GM18505 (cell line): ENCODE measurements around the gene RAB20.
"Not testable (repeated sequence)": the region's sequence is repeated elsewhere in the genome, so short reads cannot be mapped to it uniquely, and the experiment has no call there.

Source experiments
- ATAC-seq: cut with Tn5 transposase; IDR thresholded peaks from one replicate; pipeline ENCODE4 v1.9.1; 2021; ENCODE audit not compliant: unreplicated experiment
- POLR2A ChIP-seq: IDR thresholded peaks from 4 replicates; pipeline ENCODE4 v1.6.1; 2011; ENCODE audit warnings: borderline replicate concordance; ENCODE audit not compliant: insufficient read depth, insufficient read length; ENCODE audit errors: extremely low read depth

The RAB20 gene

DNA sequence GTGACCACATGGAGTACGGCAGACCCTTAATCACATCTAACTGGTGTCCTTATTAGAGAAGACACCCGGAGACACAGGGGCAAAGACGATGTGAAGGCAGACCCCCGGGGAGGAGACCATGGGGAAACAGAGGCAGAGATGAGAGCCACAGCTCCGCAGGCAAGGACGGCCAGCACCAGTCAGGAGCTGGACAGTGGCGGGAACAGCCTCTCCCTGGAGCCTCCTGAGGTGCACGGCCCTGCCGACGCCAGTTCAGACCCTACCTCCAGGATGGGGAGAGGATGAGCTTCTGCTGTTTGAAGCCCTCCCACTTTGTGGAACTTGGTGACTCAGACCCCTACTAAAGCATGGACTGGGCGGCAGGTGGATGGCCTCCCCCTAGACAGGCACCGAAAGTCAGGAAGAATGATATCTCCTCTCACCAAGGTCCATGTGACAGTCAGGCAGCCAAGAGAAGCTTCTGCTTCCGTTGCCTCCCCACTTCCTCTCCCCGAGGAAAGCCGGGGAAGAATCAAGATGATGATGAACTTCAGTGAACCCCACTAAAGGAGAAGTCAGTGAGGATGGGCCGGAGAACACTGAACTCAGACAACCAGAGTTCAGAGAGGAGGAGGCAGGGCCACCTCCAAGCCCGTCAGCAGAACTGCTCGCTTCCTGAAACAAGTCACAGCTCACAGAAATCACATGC lies 25.4 kb downstream of the RAB20 start:
- no peak for ATAC-seq
- TF ChIP-seq POLR2A: no peak

DNA sequence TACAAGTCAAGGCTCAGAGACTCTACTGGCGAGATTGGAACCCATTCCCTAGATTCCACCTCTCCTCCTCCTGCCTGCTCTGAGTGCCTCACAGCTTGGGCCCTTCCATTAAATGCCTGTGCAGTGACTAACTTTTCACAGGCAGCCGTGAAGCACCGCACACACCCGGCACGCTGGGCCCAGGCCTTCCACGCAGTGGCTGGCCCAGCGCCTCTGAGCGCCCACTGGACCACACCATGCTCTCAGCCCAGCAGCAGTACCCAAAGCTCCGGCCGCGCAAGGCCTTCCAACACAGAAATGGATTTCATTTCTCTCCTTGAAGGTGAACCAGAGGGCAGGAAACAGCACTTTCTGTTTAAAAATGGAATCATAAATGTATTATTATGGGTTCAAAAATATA lies 26.0 kb downstream of the RAB20 start:
- no peak for ATAC-seq
- no peak for TF ChIP-seq POLR2A

DNA sequence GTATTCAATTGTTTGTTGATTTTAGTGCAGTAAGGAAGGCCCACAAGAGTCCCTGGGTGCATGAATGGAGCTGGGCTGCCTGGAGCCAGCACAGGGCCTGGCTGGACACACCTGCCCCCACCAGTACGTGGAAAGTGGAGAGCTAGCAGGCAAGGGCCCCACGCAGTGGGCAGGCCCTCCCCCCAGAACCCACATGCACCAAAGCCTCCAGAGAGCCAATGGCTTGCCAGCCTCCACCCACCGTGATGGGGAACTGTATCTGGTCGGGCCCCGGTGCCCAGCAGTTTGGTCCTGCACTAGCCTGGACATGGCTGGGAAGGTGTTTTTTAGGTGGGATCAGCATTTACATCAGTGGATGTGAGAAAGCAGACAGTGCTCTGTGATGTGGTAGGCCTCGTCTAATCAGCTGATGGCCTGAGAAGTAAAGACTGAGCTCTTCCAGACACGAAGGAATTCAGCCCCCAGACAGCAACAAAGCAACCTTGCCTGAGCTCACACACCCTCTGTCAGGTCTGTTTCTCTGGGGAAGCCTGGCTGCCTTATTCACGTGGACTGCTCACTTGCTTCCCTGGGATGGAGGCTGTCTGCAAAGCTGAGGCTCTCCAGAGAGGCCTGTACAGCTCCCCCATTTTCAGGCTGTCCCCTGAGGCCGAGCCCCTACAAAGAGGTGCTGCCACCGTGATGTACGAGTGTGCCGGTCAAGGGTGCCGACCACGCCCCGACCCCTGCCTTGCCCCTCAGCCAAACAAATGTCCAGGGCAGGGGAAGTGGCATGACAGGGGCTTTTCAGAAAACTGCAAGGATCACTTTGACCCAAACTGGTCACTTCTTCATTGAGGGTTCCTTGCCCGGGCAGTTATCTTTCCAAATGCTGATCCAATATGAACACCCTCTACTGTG lies 27.5 kb downstream of the RAB20 start:
- no peak for TF ChIP-seq POLR2A
- no peak for ATAC-seq

DNA sequence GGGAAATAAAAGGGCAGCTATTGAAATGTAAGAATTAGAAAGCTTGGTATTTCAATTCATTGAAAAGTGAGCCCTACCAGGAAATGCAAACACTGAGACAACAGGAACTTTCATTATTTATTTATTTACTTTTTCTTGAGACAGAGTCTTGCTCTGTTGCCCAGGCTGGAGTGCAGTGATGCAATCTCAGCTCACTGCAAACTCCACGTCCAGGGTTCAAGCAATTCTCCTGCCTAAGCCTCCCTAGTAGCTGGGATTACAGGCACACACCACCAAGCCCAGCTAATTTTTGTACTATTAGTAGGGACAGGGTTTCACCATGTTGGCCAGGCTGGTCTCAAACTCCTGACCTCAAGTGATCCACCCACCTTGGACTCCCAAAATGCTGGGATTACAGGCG lies 29.3 kb downstream of the RAB20 start:
- ATAC-seq: not testable (repeated sequence)

DNA sequence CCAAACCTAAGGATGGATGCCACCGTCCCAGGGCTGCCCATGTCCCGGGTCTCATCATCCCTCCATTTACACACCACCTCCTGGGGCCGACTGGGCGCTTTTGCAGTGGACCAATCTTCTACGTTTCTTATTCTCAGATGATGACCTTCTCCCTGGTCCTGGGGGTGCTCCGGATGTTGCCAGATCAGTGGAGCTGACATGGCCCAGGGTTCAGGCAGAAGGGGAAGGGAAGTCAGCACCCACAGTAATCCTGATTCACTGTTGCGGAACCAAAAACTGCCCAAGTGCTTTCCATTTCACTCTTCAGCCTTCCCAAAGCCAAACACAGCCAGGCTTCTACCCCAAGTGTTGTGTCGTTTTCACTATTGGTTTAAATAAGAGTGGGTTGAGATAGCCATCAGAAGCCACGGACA lies 29.8 kb downstream of the RAB20 start:
- ATAC-seq: no peak
- no peak for TF ChIP-seq POLR2A

DNA sequence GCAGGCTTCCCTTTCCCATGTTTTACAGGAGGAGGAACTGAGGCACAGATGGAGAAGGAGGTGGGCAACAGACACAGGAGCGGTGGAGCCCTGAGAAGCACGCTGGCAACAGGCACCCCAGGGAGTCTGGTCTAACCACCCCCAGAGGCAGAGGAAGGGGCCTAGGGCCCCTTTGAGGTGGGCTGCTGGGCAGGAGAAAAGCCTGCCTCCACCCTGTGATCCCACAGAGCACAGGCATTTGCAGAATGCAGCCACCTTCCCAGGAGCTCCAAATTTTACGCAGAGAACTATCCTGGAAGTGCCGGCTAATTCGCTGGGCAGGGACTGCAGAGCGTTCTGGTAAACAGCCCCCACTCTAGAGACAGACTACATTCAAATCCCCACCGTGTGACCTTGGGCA lies 30.4 kb downstream of the RAB20 start:
- no peak for TF ChIP-seq POLR2A
- ATAC-seq: no peak

DNA sequence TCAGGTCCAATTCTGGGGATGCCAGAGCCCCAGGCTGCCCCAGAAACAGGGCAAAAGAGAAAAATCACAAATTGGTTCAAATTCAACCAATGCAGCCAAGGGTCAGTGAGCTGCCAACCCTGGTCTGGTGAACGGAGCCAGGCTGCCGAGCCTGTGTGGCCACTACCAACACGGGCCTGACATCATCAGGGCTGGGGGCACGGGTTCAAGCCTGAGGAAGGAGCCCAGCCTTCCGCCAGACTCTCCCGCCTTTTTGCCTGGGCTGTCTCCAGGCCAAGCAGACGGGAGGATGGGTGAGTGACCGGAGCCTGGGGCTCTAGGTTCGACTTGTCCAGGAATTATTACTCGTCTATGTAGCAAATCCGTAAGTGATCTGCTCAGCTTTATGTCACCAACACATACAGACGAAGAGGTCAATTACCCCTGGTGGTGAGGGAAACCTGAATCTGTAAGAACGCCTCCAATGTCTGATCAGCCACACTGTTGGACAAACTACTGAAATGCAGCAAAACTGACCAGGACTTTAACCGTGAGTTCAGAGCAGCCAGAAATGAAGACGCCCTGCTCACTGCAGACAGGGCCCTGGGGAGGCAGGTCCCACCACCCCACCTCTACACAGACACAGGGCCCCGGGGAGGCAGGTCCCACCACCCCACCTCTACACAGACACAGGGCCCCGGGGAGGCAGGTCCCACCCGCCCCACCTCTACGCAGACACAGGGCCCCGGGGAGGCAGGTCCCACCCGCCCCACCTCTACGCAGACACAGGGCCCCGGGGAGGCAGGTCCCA lies 31.8 kb downstream of the RAB20 start:
- ATAC-seq: no peak
- TF ChIP-seq POLR2A: no peak

DNA sequence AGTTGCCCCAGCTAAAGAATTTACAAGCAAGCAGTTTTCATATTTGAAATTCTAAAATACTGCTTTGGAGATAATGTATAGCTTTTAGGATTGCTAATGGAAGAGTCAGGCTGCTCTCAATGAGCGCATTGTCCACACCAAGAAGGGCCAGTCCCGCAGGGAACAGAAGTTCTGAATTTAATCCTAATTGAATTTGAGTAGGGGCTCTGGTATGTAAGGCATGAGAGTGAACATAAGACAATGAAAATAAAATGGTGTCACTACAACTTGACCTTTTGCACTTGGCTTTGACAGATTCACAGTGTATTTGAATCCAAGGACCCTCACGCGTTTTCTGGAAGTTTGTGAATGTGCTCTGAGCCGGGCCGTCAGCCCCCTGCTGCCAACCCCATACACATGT lies 32.6 kb downstream of the RAB20 start:
- no peak for TF ChIP-seq POLR2A
- ATAC-seq: no peak

DNA sequence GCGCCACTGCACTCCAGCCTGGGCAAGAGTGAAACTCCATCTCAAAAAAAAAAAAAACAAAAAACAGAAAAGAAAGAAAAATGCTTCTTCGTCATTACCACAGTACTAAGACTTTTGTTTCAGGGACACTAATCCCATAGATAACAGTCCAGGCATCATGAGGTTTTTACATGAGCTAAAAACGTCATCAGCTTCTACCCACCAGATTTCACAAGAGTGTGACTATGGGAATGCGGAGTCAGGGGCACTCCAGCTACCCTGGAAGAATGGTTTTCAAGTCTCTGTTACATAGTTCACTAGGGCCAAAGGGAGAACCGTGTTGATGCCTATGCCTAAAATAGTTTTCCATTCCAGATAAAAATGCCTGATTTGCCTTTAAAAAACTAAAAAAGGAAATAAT lies 33.2 kb downstream of the RAB20 start:
- no peak for TF ChIP-seq POLR2A
- ATAC-seq: no peak

DNA sequence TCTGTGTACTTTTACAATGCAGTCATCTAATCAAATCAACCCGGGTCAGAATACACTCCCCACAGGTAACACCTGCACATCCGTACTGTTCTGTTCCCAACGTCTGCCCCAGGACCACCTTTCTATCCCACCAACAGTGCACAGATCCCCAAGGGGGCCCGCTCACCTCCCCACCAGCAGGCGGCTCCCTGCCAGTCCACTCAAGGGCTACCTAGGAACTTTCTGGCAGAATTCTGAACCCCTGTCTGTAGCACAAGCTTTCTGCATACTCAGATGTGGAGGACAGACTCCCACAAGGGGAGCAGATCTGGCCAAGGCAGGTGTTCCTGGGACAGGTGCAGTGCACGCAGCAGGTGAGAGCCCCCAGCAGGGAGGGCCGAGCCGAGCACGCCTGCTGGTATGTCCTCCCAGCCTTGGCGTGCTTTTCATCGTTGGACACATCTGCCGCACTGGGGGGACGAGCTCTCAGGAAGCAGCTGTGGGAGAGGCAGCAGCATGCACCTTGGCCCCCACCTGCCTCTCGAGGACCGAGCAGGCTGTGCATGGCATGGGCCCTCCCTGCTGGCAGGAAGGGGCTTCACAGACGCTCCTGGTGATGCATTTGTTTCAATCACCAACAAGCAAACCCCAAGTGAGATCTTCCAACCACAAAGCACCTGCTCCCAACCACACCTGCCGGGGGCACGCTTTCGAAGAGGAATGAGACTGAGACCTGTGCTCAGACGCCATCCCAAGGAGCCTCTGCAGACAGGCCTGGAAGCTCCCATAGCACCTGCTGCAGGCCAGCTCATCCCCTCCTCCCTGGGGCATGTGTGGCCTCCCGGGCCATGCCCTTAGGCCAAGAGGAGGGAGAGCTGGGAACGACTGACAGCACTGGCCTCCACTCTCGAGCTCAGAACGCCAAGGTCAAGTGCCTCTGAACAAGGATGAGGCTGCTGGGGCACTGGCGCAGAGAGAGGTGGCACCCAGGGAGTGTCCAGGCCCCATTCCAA lies 35.9 kb downstream of the RAB20 start:
- TF ChIP-seq POLR2A: no peak

DNA sequence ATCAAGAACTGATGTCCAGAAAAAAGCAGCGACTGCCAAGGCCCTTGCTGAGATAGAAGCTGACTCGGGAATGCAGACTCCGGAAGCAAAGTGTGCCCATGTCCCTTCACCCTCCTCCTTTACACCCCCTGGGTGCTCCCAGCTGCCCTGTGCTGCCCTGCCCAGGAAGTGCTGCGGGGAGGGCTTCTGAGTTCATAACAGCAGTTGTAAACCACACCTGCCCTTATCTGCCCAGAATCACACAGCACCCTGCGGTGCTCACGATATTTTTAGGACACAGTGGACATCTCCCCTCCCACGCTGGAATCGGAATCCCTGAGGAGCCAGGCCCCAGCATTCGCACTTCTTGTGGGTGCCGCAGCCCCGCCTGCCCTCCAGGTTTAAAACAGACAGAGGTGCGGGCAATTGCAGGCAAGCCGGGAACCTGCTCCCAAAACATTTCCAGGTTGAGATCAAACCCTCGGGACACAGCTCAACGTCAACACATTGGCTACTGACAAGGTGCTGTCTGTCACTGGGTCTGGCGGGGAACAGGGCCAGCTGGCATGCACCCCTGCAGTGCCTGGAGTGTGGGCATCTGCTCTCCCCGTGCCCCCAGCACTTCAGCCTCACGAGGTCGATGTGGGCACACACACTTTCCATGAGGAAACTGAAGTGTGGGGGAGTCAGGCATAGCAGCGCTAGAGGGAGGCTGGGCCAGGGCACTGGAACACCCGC lies 36.8 kb downstream of the RAB20 start:
- ATAC-seq: no peak
- no peak for TF ChIP-seq POLR2A

More for the DNA sequence above, 35.9 kb downstream of the RAB20 start:
- peak; percentile 89 for ATAC-seq

DNA sequence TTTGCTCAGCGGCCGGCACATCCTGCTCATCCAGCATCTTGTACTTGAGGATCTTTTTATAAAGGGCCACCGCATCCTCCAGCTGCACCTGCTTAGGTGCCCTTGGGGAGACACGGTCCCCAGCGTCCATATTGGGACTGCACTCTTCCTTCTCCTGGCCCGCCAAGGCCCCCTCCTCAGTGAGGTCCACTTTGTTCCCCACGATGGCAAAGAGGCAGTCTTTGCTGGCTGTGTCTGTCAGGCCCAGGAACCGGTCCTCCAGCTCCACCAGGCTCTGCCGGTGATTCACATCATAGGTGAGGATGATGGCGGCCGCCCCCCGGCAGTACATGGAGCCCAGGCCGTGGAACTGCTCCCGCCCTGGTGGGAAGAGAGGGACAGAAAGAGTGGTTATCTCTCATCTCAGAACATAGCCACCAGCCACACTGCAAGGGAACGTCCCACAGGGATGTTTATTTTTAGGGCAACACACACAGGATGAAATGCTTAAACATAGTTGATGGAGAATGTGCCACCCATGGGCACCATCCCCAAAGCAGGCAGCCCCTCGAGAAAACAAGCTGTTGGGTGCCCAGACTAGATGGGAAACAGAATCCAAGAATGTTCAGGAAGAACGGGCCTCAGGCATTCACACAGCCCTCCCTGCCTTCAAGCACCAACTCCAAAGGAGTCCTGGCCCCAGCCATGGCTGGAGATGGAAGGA lies 37.5 kb downstream of the RAB20 start:
- no peak for ATAC-seq

DNA sequence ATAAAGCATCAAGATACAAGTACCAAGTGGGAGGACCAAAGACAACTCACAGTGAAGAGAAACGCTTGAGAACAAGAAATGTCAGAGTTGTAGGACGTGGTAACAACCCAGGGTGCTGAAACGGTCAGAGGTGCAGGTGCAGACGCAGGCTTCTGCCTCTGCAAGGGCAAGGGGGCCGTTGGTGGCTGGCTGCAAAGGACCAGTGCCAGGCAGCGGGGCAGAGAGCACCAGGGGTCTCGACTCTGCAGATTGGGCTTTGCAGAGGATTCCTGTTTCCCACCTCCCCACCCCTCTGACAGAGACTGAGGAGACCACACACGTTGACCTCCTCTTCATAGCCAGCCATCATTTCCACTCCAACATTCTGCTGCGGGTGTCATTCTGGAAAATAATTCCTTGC lies 38.3 kb downstream of the RAB20 start:
- ATAC-seq: no peak
- TF ChIP-seq POLR2A: no peak

More for the DNA sequence above, 37.5 kb downstream of the RAB20 start:
- TF ChIP-seq POLR2A: no peak
